Umbilical cord (tissue), 2 donors: Measurements from ENCODE around the gene ELP4. TPM values are rescaled to one million over a fixed set of nuclear protein-coding genes. Genes with fewer than 3 reads are reported as not detected.
"Not testable (repeated sequence)": the region's sequence is repeated elsewhere in the genome, so short reads cannot be mapped to it uniquely, and the experiment has no call there.

ENCODE experiments used
- DNase-seq: peaks from one replicate; pipeline ENCODE4 v3.0.0-alpha.2; 2015; ENCODE audit warnings: low spot score
- total RNA-seq: library from RNA; depleted of rRNA; stranded (reverse); fragments of >200 nt; gene quantifications from one replicate; pipeline ENCODE4 v1.2.3, GENCODE V29; 2014; ENCODE audit warnings: low replicate concordance; ENCODE audit not compliant: insufficient read depth

The ELP4 gene
- total RNA-seq, 1 donor from 2014 or later: 46.5 TPM

DNA sequence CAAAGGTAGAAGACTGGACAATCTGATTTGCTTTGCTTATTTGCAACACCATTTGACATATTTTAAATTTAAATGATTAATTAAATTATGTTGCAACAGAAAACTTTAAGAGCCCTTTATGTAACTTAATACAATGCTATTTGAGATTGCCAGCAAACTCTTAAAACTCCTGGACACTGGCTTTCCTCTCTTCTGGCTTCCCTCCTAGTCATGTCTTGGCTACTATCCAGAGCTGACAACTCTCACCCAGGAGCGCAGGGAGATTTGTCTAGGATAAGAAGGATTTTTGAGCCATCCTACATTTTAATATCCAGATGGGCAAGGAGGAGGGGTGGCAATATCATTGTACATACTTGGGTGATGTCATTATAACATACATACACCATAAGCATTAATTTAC is 134.3 kb downstream of the ELP4 start:
- peak; percentile 28 for DNase-seq

DNA sequence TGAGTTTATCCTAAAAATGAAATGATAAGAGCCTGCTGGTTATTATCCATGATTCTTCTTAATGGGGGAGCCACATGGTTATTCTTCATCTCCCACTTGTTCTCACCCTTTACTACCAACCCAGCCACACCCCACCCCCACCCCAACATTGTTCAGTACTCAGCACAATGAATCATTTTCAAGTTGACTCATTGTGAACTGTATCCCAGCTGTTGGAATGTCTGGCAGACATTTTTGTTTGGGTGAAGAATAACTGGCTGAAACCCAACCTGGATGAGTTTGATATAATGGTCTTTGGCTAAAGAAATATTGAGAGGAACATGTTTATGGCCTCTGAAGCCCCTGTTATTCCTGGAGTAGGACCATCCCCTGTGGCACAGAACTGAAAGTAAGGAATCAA is 136.2 kb downstream of the ELP4 start:
- no peak for DNase-seq

DNA sequence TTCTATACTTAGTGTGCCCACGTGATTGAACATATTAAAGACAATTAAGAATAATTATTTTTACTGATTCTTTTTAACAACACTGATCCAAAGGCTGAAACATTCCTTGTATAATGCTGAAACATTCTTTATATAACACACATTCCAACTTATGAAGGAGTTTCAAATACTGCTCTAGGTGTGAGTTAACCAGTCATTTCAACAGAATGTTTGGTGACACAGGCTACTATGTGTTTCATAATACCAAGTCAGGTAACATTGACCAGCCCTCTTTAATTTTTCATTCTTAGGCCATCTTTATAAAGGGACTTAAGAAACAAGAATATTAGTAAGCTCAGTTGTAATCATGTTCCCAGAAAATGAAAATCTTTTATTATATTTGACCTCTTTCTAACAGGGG is 136.6 kb downstream of the ELP4 start:
- no peak for DNase-seq

DNA sequence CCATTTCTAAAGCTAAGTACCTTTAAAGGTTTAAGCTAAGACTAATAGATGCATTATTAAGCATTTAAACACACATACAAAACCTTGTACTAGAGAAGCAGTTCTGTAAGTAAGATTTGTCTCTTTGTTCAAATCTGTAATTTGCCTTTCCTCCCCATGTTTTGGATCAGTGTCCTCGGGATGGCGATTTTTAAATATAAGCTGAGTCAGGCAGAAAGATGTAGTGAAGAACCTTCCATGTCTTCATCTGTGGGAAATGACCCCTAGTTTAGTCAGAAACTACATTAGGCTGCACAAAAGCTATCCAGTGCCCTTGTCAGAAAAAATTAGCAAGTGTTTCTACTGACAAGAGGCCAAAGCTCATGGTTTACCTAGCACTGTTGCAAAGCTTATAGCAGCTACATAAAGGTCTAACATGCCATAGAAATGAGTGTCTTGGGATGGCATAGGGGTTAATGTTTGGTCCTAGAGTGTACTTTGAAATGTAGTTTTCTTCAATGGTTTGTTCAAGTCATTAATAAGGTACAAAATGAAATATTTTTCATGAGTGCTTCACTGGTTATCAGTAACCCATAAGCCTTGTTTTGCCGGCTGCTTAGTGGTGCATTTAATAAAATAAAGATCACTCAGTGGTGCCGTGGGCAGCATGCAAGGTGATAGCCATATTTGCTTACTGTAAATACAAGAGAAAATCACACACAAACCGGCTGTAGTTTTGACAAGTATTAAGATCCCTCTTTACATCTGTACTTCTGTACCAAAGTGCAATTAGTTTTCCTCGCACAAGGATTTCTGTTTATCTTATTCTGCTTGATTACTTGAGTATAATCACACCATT is 139.8 kb downstream of the ELP4 start:
- DNase-seq: no peak

DNA sequence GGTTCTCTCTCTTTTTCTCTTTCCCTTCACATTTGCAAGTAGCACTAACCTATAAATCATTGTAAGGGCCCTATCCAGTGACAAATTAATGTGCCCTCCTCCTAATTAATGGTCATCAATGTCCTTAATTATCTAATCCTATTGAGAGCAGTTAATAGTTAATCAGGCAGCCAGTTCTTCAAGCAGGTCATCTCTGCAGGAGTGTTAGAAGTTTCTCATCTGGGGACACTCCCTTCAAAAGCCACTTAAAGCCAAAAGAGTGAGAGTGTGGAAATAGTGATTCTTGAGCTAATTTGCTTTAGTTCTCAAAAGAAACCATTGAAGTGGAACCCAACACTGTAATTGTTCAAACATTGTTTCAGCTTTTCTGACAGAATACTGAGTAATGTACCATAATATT is 141.6 kb downstream of the ELP4 start:
- DNase-seq: no peak

DNA sequence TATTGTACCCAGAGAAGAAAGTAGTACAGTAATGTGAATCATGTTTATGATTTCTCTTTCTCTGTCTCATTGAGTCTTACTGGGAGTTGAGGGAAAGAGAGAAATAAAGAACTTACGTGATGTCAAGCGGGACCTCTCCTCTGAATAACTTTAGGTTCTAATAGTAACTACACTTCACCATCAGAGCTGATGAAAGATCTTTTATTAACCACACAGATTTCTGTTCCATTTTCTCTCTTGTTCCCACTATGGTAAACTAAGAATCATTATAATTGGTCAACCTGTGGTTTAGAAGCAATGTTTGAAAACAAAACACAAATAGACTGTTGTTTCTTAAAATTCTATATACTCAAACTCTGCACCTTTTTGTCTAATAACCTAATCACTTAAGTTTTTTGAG is 142.3 kb downstream of the ELP4 start:
- DNase-seq: no peak

- DNase-seq: no peak
These were observed 143.0 kb downstream of the ELP4 start for GRCh38 chr11:31652528-31652927.

DNA sequence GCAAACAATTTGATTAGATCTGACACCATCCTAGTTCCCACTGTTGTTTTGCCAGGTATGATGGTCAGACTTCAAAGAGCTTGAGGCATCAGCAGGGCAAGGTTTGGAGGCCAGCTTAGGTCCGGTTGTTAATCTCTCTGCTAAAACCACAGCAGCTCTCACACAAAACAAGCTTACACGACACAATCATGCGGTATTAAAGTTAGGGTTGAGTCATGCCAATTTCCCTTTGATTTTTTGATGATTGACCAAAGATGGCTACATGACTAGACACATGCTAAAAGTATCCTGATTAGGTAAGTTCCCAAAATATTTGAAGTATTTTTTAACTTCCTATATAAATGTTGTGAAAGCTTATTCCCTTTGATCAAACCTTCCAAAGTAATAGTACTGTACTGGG is 145.9 kb downstream of the ELP4 start:
- DNase-seq: no peak

- no peak for DNase-seq
These were observed 146.5 kb downstream of the ELP4 start for GRCh38 chr11:31656051-31656450.

DNA sequence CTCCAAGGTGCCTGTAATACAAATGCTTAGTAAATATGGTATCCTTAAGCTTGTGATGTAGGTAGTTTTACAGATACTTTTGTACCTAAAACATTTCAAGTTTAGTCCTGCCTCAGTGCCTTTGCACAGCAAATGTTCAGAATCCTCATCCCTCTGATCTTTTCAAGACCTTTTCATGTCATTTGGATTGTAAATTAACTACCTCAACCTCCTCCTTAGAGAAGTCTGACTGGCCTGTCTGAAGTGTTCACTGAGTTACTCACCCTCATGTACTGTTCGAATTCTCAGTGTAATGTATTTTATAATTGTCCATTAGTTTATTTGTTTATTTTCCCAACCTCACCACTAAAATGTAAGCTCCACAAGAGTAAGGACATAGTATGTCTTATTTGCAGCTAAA is 147.5 kb downstream of the ELP4 start:
- no peak for DNase-seq

GRCh38 chr11:31664129-31664528 is 154.6 kb downstream of the ELP4 start:
- no peak for DNase-seq

DNA sequence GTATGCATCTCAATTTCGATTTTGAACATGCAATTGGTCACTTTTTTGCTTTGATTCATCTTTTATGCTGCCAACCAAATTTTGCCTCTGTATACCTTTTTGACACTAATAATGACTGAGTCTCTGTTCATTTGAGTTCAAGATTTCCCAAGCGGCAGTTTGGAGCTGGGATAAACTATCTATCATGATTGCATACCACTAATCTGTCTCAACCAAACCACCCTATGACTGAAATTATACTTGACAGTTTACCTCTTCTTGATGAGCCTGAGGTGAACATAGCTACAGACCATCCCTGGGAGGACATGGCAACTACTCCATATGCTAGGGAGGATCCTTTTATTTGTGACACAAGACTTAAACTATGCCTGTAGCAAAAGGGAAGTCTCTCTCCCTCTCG is 155.4 kb downstream of the ELP4 start:
- no peak for DNase-seq

DNA sequence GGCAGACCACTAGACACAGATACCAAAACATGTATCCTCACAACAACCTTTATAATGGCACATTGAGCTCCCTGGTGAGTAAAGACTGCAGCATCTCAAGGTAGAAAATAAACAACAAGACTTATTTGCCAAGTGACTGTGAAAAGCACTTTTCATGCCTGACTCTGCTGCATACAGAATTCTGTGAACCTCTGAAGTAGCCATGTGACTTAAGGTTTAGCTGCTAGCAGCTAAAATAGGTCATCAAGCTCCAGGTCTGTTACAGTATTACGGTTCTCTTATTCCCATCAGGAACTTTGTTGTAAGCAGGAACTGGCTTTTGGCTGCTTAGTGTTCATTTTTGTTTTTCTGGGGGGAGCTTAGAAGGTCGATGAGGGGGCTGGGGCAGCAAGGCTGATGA is 162.1 kb downstream of the ELP4 start:
- DNase-seq: no peak

GRCh38 chr11:31673108-31673507 is 163.5 kb downstream of the ELP4 start:
- DNase-seq: not testable (repeated sequence)

DNA sequence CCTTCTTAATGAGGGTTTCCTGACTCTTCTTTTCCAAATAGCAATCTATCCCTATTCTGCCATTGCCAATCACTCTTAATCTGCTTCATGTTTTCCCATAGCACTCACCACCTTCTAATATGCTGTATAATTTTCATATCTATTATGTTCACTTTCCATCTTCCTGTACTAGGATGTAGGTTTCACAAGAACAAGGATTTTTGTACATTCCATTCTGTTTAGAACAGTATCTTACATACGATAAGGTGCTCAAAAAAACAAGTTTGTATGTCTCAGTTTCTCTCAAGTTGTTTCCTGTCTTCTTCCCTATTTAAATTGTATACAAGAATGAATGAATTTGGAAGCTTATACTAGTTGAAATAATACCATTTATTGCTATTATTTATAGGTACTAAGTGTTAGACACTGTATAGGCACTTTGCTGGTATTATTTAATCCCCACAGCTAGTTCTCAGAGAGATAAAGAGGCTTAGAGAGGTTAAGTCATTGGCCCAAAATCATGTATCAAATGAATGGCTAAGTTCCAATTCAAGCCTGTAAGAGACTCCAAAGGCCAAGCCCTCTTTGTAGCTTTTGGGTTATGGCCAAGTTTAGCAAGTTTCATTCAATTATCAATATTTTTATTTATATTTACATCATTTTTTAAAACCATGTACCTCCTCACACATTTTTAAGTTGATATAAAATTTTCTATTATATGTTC is 166.9 kb downstream of the ELP4 start:
- no peak for DNase-seq

DNA sequence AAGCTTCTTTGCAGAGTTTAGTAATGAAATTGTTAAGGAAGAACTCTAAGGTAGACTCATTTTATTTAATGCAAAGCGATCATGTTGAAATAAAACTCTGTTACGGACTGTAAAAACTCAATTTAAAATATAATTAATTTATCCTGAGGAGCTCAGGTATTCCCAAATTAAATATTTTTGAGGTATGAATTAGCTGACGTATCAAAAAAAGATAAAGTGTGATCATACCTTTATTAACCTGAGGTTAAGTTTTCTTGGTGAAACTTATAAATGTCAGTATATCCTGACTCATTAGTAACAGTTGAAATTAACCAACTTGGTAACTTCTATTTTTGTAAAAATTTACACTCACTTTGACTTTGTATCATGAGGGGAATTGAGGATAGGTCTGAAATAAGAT is 171.2 kb downstream of the ELP4 start:
- no peak for DNase-seq

DNA sequence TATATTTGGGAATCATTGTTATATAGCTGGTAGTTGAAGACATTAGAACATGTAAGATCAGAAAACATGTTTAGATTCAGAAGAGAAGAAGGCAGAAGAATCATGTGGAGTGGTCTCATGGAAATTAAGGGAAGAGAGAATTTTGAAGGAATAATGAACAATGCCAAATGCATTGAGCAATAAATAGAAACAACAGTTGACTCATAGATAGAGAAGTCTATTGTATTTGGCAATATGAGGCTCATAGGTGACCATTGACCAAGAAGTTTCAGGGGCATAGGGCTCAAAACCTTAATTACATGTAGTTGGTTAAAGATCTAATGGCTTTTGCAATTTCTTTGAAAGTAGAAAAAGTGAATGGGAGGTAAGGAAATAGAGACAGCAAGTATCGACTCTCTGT is 177.7 kb downstream of the ELP4 start:
- no peak for DNase-seq

- no peak for DNase-seq
These were observed 178.3 kb downstream of the ELP4 start for GRCh38 chr11:31687861-31688260.

DNA sequence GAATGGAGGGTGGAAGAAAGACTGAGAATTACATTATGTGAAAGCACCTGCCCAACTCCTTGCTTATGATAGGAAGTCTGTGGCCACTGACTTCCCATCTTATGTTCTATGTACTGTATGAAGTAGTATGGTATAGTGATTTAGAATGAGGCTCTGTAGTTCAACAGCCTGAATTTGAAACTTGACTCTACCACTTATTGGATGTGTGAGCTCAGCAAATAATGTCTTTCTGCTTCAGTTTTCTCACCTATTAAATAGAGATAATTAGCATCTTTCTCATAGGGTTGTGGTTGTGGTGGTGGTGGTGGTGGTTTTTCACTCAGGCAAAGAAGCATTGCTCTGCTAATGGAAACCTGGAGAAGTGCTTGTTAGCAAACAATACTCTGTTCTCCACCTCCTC is 180.0 kb downstream of the ELP4 start:
- DNase-seq: no peak

DNA sequence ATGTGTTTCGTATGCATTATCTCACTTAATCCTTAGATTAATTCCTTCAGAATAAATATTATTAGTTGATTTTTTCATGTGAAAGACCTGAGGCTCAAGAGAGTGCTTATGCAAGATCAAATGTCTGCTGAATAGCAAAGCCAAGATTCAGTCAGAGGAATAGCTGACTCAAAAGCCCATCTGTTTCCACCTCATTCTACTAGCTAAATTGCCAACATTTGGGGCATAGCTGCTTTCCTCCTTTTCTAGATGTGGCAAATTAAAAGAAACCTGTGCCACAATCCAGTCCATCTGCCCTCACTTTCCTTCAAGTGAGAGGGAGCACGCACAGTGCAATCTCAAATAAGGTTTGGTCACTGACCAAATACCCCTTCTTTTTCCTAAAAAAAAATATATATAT is 180.5 kb downstream of the ELP4 start:
- DNase-seq: no peak

GRCh38 chr11:31690516-31690915 is 180.9 kb downstream of the ELP4 start:
- DNase-seq: no peak

DNA sequence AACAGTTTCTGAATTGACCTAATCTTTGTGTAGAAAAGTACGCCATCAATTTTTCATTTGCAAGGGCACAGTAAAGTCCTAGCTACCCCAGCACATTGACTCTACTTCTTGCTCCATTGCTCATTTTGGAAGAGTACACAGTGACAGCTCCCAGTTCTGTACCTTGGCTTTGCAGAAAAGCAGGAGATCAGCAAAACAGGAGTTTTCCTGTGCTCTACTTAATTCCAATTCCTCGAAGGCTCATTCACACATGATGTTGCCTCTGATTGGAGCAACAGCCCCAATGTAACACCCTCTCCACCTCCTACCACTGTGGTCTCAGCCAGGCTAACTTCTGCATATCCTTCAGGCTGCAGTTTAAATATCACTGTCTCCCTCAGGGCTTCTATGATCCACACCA is 182.9 kb downstream of the ELP4 start:
- DNase-seq: no peak

DNA sequence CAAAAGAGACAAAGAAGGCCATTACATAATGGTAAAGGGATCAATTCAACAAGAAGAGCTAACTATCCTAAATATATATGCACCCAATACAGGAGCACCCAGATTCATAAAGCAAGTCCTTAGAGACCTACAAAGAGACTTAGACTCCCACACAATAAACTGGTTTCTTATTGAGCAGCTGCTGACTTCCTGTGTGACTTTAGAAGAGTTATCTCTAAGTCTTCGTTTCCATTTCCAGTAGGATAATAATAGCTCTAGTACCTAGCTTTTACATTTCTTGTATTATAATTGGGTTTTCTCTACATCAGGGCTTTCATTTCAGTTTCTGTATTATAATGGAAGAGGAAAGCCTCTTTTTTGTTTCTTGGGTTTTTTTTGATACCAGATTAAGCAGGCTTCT is 187.5 kb downstream of the ELP4 start:
- DNase-seq: not testable (repeated sequence)
